Central memory CD4-positive, alpha-beta T cell (primary cell): Measurements from ENCODE around the gene NHLRC1.

Experiments
- DNase-seq: peaks from one replicate; pipeline ENCODE4 v3.0.0; 2022

The NHLRC1 gene

GRCh38 chr6:18081025-18081668 is 41.3 kb downstream of the NHLRC1 start:
- DNase-seq: no peak

GRCh38 chr6:18080544-18080943 is 41.9 kb downstream of the NHLRC1 start:
- DNase-seq: no peak

- no peak for DNase-seq
These were observed 43.6 kb downstream of the NHLRC1 start for GRCh38 chr6:18078866-18079265.

- no peak for DNase-seq
These were observed 46.2 kb downstream of the NHLRC1 start for GRCh38 chr6:18076231-18076630.

- no peak for DNase-seq
These were observed 49.6 kb downstream of the NHLRC1 start for GRCh38 chr6:18072841-18073240.

- DNase-seq: no peak
These were observed 52.0 kb downstream of the NHLRC1 start for GRCh38 chr6:18070486-18070885.
